Left lung (tissue), 10 donors: ENCODE measurements around the gene NANP. TPM values are rescaled to one million over a fixed set of nuclear protein-coding genes. Genes with fewer than 3 reads are reported as not detected.

Source experiments
- ATAC-seq: fragments of 200-7000 bp; cut with Tn5 transposase; one replicate; pipeline ENCODE4 v1.9.1; 2020; ENCODE audit warnings: moderate library complexity
- DNase-seq, 4 donors: peaks; one replicate each; pipeline ENCODE4 v3.0.0-alpha.2; 2013 to 2020
- H3K27ac ChIP-seq, 2 donors: fragments of 200-600 bp; sonication (generic) in 1 of 2; one replicate each; pipeline versions ENCODE4 v1.5.0 to v1.8.0; 2020 to 2021
- H3K27me3 ChIP-seq, 2 donors: fragments of 200-600 bp; sonication (generic) in 1 of 2; one replicate each; pipeline versions ENCODE4 v1.5.0 to v1.8.0; 2020 to 2021
- H3K36me3 ChIP-seq, 2 donors: fragments of 200-600 bp; sonication (generic) in 1 of 2; one replicate each; pipeline versions ENCODE4 v1.5.0 to v1.8.0; 2020 to 2021
- H3K4me1 ChIP-seq, 2 donors: fragments of 200-600 bp; one replicate each; pipeline ENCODE4 v1.8.0; 2021
- H3K4me3 ChIP-seq, 2 donors: fragments of 200-600 bp; sonication (generic) in 1 of 2; one replicate each; pipeline versions ENCODE4 v1.5.0 to v1.8.0; 2020 to 2021; ENCODE audit warnings: mild to moderate bottlenecking in 1 of 2
- H3K9me3 ChIP-seq, 2 donors: fragments of 200-600 bp; sonication (generic) in 1 of 2; one replicate each; pipeline versions ENCODE4 v1.5.0 to v1.8.0; 2020 to 2021
- intact Hi-C, 2 donors: fragments of 100-400 bp; cut with DNase I; formaldehyde crosslinking; loops; one replicate each; pipeline versions ENCODE4 v1.11.2 to v1.14.2; 2022
- polyA plus RNA-seq, 6 donors: library from polyadenylated mRNA; unstranded; fragments of 120-200 nt; gene quantifications; one replicate each; pipeline ENCODE4 v1.2.1, GENCODE V29; 2013; ENCODE audit not compliant: insufficient read length in 6 of 6
- total RNA-seq, 2 donors: library from RNA; stranded (reverse); fragmentation: NEBNext Ultra II Directional; extraction: Animal tissue kit (Norgen Biotek cat#: 25700); gene quantifications; one replicate each; pipeline ENCODE4 v1.2.1, GENCODE V29; 2021
- TF ChIP-seq, protein P1 (sequence below), 2 donors: fragments of 200-600 bp; sonication (generic) in 1 of 2; IDR thresholded peaks; one replicate each; pipeline versions ENCODE4 v1.5.0 to v1.8.0; 2021; ENCODE audit warnings: antibody characterized with exemption in 2 of 2
- donor health status: DM: no; HTN: yes; CAD: no.
- donor health status: DM: no; HTN: no; CAD: no.

NANP gene
- total and polyA plus RNA-seq, 8 donors = 4.1 to 7.4 (median 4.9) TPM

DNA sequence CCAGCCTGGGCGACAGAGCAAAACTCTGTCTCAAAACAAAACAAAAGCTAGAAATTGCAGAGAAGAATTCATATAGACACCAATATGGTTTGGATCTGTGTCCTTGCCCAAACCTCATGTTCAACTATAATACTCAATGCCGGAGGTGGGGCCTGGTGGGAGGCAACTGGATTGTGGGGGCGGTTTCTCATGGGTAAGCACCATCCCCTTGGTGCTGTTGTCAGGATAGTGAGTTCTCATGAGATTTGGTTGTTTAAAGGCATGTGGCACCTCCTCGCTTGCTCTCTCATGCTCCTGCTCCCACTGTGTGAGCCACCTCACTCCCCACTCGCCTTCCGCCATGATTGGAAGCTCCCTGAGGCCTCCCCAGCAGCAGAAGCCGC lies 53.7 kb downstream of the NANP start:
- DNase-seq = no peak
- Histone ChIP-seq H3K9me3 (no peaks in the 10 kb centered on the region), H3K27me3 (no peaks in the 10 kb centered on the region), H3K4me1 (no peaks in the 10 kb centered on the region), H3K27ac (no peak overlapping the region), H3K36me3 (no peaks in the 10 kb centered on the region), H3K4me3 (no peak overlapping the region)
- intact Hi-C loops = no loop called here
- TF ChIP-seq, protein P1, sequence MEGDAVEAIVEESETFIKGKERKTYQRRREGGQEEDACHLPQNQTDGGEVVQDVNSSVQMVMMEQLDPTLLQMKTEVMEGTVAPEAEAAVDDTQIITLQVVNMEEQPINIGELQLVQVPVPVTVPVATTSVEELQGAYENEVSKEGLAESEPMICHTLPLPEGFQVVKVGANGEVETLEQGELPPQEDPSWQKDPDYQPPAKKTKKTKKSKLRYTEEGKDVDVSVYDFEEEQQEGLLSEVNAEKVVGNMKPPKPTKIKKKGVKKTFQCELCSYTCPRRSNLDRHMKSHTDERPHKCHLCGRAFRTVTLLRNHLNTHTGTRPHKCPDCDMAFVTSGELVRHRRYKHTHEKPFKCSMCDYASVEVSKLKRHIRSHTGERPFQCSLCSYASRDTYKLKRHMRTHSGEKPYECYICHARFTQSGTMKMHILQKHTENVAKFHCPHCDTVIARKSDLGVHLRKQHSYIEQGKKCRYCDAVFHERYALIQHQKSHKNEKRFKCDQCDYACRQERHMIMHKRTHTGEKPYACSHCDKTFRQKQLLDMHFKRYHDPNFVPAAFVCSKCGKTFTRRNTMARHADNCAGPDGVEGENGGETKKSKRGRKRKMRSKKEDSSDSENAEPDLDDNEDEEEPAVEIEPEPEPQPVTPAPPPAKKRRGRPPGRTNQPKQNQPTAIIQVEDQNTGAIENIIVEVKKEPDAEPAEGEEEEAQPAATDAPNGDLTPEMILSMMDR (IDR thresholded peaks at IDR 0.05) = no peak
- no peak for ATAC-seq

GRCh38 chr20:25567286-25567685 lies 56.5 kb downstream of the NANP start:
- no peaks in the 10 kb centered on the region for H3K4me1 ChIP-seq
- H3K27ac ChIP-seq = no peak overlapping the region
- intact Hi-C loops = no loop called here
- TF ChIP-seq, protein P1 (IDR thresholded peaks at IDR 0.05) = no peak
- no peak overlapping the region for H3K4me3 ChIP-seq
- H3K9me3 ChIP-seq = no peaks in the 10 kb centered on the region
- no peaks in the 10 kb centered on the region for H3K36me3 ChIP-seq
- no peaks in the 10 kb centered on the region for H3K27me3 ChIP-seq
- DNase-seq (no peak), ATAC-seq (no peak)

DNA sequence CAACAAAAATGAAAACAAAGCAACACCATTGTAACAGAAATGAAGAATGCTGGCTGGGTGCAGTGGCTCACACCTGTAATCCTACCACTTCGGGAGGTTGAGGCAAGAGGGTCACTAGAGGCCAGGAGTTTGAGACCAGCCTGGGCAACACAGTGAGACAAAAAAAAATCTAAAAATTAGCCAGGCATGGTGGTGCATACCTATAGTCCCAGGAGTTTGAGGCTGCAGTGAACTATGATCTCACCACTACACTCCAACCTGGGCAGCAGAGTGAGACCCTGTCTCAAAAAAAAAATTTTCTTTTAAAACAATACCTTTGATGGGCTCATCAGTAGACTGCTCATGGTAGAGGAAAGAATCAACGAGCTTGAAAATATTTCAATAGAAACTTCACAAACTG lies 57.0 kb downstream of the NANP start:
- H3K4me3 ChIP-seq = no peak overlapping the region
- no peak overlapping the region for H3K27ac ChIP-seq
- no peaks in the 10 kb centered on the region for H3K4me1 ChIP-seq
- no peak for DNase-seq
- no peaks in the 10 kb centered on the region for H3K27me3 ChIP-seq
- no peak for ATAC-seq
- no peaks in the 10 kb centered on the region for H3K36me3 ChIP-seq
- TF ChIP-seq, protein P1 (IDR thresholded peaks at IDR 0.05) = no peak
- H3K9me3 ChIP-seq = no peaks in the 10 kb centered on the region
- intact Hi-C loops = no loop called here

DNA sequence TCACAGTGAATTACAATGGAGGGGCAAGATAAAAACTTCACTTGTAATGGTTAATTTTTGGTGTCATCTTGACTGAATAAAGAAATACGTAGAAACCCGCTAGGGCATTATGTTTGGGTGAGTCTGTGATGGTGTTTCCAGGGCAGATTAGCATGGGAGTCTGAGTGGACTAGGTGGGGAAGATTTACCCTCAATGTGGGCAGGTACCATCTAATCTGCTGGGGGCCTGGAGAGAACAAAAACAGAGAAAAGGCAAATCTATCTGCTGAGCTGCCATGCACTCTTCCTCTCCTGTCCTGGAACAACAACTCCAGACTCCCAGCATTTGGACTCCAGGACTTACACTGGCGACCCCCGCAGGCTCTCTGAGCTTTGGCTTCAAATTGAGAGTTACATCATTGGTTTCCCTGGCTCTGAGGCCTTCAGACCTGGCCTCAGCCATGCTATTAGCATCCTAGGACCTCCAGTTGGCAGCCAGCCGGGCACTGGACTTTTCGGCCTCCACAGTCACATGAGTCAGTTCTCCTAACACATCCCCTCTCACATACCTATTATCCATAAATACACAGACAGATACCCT lies 58.1 kb downstream of the NANP start:
- Histone ChIP-seq H3K4me1 (no peaks in the 10 kb centered on the region), H3K4me3 (no peak overlapping the region), H3K27me3 (no peaks in the 10 kb centered on the region), H3K27ac (no peak overlapping the region), H3K36me3 (no peaks in the 10 kb centered on the region), H3K9me3 (no peaks in the 10 kb centered on the region)
- DNase-seq = no peak
- ATAC-seq = peak; percentile 12
- intact Hi-C loops = no loop called here
- TF ChIP-seq, protein P1 (IDR thresholded peaks at IDR 0.05) = no peak

DNA sequence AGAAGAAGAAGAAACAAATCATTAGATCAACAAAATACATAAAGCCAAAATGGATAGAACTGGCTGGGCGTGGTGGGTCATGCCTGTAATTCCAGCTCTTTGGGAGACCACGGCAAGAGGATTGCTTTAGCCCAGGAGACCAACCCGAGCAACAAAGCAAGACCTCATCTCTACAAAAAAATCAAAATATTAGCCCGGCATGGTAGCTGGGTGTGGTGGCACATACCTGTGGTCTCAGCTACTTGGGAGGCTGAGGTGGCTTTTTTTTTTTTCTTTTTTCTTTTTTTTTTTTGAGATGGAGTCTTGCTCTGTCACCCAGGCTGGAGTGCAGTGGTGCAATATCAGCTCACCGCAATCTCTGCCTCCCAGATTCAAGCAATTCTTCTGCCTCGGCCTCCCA lies 59.9 kb downstream of the NANP start:
- TF ChIP-seq, protein P1 (IDR thresholded peaks at IDR 0.05) = no peak
- ATAC-seq (no peak), DNase-seq (no peak)
- intact Hi-C loops = no loop called here
- no peak overlapping the region for H3K4me3 ChIP-seq
- H3K4me1 ChIP-seq = no peaks in the 10 kb centered on the region
- no peak overlapping the region for H3K27ac ChIP-seq
- no peaks in the 10 kb centered on the region for H3K9me3 ChIP-seq
- no peaks in the 10 kb centered on the region for H3K27me3 ChIP-seq
- H3K36me3 ChIP-seq = no peaks in the 10 kb centered on the region
